Cerebellar cortex (tissue), 1 donor: ENCODE data around the gene ITM2B.
"Not testable (repeated sequence)": the region's sequence is repeated elsewhere in the genome, so short reads cannot be mapped to it uniquely, and the experiment has no call there.

Source experiments
- DNase-seq: peaks from one replicate; pipeline ENCODE4 v3.0.0-alpha.2; 2015; ENCODE audit warnings: low spot score

ITM2B gene

DNA sequence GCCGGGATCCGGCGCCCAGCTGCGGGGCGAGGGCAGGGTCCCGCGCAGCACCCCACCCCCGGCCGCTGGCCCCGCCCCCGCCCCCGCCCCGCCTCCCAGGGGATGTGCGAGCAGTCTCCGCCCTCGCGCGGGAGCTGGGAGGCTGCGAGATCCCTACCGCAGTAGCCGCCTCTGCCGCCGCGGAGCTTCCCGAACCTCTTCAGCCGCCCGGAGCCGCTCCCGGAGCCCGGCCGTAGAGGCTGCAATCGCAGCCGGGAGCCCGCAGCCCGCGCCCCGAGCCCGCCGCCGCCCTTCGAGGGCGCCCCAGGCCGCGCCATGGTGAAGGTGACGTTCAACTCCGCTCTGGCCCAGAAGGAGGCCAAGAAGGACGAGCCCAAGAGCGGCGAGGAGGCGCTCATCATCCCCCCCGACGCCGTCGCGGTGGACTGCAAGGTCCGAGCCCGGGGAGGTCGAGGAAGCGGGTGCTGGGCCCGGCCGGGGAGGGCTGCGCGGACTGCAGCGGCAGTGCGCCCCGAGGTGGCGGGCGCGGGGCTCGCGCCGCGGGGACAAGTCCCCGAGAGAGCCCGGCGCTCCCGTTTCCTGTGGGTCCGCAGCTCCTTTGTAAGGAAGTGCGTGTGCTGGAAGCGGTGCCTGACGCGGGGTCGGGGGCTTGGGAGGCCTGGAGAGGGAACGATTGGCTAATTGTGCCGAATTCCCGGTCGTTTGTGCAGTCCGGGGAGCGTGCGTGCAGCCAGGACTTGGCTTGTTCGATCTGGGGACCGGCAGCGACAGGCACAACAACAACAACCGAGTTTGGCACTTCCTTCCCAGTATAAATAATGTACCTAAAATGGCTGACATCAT lies at the start of gene ITM2B:
TSS of gene ITM2B (plus strand) at position 161 of the 843 bp plus-strand sequence. CDS start at position 316, 155 bp downstream.
- peak; percentile 73 for DNase-seq

DNA sequence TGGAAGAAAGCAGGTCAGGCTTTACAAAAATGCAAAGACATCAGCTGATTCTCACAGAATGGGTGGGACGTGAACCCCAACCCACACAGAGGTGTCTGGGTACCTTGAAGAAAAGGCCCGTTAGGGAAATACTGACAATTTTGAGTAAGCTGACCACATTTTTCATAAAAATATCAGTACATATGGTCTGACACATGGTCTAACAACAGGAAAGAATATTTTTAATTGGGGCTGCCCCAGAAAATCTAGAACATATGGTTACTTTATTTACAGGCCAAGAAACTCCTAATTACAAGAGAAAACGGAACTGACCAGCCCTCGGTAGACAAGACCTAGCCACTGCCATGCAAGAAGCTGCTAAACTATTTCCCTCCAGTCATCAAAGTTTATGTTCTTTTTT lies 48.7 kb upstream of the ITM2B start:
- DNase-seq, result peak; percentile 97

DNA sequence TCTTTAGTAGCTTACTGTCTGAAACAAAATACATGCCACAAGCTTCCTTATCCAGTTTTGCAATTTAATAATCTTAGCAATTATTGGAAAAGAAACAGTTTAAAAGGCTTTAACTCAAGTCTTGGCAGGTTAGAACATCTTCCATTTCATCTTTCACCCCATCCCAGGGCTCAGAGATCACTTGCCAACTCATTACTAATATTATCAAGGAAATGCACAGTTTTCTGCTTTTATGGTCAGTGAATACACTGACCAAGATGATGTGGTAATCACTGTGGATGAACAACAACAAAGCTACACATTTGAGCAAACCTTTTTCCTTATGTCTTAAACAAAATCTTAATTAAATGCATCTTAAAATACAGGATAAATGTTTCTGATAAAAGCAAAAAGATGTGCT lies 48.0 kb upstream of the ITM2B start:
- DNase-seq, result peak; percentile 65

DNA sequence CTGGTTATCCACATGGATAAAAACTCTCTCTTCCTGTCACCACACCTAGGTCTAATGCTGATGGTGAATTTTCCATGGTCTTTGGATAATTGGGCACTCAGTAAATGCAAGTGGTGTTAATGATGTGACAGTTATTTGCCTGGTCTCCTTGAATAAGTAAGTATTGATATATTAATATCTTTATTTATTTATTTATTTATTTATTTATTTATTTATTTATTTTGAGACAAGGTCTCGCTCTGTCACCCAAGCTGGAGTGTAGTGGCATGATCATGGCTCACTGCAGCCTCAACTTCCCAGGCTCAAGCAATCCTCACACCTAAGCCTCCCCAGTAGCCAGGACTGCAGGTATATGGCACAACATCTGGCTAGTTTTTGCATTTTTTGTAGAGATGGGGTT lies 46.3 kb upstream of the ITM2B start:
- no peak for DNase-seq

DNA sequence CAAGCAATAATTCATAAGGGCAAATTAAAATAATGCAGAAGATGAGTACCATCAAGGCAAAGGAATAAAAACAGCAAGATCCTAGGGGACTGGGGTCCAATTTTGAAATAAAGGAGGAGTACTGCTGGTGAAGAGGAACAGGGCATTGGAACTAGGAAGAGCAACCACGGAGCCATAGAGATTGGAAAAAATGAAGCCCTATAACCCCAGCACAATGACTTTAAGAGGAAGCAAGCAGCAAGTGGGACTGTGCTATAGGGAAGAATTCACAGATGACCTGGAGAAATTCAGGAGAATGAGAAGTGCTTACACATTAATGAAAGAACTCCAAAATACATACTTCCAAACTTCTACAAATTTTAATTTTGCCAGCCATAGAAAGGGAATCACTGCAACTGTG lies 44.9 kb upstream of the ITM2B start:
- DNase-seq, result no peak

DNA sequence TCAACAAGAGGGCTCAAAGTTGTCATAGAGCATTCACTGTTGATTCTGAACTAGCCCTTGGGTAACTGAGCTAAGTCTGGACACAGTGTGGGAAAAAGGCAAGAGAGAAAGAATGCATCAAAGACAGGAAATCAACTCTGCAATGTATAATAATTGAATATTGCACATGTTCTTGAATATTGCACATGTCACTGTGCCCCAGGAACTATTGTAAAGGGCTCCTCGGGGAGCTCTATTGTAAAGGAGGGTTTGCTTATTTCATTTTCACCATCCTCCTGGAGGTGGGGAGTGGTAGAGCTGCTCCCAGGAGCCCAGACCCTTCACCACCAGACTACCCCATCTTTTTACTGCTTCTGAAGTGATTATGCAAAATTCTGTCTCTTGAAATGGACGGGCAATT lies 44.4 kb upstream of the ITM2B start:
- DNase-seq, result no peak

DNA sequence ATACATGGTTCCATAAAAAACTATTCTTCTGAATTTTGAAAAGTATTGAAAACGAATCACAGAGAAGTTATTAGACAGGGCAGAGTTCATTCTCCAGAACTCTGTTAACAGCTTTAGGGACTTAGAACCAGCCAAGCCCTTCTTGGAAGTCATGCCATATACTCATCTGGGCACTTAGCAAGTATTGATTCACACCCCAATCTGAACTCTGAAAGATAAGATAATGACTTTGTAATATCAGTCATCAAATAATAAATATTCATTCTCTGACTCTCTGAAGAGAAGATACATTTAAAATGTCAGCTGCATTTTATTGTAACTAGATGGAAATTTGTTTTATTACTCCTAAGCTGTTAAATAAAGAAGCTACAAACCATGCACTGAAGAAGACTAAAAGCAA lies 43.8 kb upstream of the ITM2B start:
- DNase-seq, result no peak

DNA sequence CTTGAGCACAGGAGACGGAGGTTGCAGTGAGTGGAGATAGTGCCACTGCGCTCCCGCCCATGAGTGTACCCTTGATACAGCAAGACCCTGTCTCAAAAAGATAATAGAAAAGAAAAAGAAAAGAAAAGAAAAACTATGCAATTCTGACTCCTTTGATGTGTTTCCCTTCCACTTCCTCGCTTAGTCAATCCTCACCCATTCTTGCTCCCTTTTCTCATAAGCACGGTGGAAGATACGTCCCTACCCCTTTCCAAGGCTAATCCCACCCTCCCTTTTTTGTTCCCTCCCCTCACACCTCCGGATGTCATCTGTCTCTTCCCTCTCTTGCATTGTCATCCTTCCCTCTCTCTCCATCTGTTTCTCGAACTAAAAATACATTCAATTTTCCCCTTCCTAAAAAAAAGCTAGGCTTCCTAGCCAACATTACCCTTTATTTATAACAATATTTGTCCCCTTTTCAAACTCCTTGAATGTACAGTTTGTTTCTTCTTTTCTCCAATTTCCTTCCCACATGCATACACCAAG lies 40.5 kb upstream of the ITM2B start:
- DNase-seq, result peak; percentile 88

DNA sequence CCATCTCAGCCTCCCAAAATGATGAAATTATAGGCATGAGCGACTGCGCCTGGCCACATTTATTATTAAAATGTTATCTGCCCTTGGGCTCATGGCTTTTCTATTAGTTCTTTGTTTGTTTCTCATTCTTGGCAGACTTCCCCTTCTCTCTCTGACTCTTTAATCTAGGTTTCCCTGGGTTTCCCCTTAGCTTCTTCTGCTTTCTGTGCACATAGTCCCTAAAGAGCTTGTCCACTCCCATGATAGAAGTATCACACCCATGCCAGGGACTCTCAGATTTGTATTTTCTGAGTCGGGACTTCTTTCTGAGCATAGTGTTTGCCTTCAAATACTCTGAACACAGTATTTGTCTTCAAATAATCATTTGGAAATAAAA lies 38.6 kb upstream of the ITM2B start:
- no peak for DNase-seq

DNA sequence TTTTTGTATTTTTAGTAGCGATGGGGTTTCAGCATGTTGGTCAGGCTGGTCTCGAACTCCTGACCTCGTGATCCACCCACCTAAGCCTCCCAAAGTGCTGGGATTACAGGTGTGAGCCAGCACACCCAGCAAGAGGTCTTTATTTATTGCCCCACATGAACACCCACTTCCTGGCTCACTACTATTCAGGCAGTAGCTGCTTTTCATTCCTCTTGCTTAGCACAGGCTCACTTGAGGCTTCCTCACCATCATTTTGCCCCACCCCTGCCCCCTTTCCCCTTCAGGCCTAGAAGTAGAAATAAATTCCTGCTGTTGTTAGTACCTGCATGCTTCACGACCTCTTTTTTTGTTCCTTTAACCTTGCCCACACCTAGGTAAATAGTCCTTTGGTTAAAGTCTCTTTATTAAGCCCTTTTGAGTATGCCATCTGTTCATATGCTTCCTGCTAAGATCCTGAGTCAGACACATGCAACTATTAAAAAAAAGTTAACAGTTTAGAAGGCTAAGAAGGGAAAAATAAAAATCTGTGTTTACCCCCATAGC lies 33.5 kb upstream of the ITM2B start:
- DNase-seq, result no peak

DNA sequence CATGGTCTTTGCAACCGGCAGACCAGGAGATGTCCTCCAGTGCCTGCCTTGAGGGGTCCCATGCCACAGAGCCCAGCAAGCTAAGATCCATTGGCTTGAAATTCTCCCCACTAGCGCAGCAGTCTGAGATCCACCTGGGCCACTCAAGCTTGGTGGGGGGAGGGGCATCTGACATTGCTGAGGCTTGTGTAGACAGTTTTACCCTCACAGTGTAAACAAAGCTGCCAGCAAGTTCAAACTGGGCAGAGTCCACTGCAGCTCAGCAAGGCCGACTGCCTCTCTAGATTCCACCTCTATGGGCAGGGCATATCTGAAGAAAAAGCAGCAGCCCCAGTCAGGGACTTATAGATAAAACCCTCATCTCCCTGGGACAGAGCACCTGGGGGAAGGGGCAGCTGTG lies 32.0 kb upstream of the ITM2B start:
- DNase-seq, result no peak

DNA sequence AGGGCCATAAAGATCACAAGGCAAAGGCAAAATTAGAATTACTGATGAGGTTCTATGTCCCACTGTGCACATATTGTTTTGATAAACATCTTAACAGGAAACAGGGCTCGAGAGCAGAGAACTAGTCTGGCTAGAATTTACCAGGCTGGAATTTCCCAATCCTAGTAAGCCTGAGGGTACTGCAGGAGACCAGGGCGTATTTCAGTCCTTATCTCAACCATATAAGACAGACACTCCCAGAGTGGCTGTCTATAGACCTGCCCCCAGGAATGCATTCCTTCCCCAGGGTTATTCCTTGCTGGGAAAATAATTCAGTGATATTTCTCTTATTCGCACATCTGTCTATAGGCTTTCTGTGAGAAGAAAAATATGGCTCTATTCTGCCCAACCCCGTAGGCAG lies 25.8 kb upstream of the ITM2B start:
- not testable (repeated sequence) for DNase-seq

DNA sequence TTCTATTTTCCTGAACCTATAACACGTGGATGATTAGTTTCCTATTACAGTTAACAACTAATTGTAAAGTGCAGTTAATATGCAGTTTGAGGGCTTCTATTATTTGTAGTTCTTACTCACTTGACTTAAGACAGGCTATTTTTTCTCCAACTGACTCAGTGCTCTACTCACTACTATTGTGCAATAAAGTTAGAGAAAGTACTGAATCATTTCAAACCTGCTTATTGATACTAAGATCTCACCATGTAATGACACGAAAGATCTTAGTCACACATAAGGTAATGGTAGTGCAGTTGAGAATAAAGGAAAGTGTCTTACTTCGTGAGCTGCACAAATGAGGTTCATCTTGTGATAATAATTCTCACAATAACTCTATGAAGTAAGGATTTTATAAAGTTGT lies 22.8 kb upstream of the ITM2B start:
- DNase-seq, result no peak

DNA sequence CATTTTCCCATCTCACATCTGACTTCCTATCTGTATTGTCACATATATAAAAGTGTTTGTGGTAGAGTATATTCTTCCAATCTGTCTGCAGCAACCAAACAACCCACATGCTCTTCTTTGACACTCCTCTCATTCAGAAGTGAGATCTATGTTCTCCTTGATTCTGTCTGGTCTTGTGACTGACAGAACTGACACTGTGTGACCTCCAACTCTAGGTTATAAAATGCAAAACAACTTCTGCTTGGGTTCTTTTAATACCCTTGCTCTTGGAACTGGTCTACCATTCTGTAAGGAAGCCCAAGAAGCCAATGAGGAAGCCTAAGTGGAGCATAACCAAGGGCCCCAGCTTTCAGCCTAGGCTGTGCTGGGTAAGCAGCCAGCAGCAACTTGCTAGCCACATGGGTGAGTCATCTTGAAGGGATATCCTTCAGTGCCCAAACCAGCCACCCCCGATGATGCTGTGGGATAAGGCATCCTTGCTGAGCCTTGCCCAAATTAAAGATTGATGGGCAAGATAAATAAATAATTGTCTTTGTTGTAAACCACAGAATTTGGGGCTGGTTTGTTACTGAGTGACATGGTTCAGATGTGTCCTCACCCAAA lies 18.4 kb upstream of the ITM2B start:
- no peak for DNase-seq

DNA sequence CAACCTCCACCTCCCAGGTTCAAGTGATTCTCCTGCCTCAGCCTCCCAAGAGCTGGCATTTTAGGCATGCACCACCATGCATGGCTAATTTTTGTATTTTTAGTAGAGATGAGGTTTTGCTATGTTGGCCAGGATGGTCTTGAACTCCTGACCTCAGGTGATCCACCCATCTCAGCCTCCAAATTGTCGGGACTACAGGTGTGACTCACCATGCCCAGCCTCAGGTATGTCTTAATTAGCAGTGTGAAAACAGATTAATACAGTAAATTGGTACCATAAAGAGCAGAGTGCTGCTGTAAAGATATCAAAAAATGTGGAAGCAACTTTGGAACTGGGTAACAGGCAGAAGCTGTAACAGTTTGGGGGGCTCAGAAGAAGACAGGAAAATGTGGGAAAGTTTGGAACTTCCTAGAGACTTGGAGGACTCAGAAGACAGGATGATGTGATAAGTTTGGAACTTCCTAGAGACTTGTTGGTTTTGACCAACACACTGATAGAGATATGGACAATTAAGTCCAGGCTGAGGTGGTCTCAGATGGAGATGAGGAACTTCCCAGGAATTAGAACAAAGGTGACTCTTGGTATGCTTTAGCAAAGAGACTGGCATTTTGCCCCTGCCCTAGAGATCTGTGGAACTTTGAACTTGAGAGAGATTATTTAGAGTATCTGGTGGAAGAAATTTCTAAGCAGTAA lies 17.3 kb upstream of the ITM2B start:
- not testable (repeated sequence) for DNase-seq

DNA sequence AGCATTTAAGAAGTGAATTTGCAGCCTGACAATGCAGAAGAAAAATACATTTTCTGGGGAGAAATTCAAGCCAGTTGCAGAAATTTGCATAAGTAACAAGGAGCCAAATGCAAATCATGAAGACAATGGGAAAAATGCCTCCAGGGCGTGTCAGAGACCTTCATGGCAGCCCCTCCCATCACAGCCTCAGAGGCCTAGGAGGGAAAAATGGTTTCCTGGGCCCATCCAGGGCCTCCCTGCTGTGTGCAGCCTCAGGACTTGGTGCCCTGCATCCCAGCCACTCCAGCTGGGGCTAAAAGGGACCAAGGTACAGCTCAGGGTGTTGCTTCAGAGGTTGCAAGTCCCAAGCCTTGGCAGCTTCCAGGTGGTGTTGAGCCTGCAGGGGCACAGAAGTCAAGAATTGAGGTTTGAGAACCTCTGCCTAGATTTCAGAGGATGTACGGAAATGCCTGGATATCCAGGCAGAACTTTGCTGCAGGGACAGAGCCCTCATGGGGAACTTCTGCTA lies 16.7 kb upstream of the ITM2B start:
- no peak for DNase-seq

DNA sequence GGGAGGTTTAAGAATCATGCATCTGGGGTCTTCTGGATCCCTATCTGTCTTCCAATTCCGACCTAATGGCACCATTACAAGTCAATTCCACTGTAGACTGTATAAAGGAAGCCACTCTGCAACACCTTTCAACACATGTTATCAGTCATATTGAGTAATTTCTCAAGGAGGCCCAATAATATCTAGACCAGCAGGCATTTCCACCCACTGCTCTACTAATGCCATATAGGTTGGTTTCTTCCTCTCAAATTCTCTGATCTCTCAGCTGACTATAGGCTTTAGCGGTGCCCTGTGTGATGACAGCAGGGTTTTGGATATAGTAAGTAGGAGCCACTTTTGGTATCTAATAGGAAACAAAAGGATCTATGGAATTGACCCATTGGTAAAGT lies 12.4 kb upstream of the ITM2B start:
- DNase-seq, result no peak

DNA sequence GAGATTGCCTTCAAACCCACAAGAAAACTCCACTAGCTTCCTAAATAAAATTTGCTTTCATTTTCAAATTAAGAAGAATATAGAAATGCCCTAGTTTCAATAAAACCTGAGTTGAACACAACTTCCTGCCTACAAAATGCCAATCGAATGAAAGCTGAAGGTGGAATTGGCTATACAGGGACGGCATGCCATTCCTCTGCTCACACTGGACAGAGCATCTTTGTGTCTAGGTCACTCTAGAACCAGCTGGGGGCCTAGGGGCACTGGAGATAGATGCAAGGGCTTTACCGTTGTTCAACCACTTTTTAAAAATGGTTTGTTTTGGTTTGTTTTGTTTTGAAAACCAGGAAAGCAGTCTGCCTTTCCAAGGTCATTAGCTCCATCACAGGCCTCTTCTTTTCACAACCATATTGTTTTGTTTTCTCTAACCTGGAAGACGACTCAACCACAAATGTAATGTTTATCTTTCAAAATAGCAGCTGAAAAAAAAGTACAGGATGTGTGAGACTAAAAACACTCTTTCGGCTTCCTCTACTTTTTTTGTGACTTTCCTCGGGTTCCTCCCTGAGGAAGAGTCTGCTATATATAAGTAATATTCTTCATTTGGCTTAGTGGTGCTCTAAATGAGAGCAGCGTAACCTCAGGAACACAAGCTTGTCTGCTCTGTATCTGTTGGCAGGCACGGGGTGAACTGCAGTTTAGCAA lies 11.9 kb upstream of the ITM2B start:
- DNase-seq, result no peak

DNA sequence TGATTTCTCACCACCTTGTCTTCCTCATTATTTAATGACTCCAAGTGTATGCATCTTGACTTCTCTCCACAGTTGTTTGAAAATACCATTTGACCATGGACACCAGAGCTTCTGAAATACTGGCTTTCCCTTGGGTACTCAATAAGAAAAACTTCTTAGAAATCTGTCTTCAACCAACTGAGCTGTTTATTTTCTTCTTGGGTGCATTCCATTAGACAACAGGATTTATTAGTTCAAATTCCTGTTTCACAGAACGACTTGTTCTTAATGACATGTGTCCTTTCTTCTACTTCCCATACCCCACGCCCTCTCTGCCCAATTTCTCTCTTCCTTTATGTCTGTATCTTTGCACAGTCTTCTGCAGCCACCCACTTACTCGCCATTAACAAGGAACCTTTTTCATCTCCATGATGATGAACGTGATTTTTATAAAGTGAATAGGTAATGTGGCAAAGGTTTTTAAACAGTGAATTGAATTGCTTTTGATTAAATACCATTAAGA lies 11.3 kb upstream of the ITM2B start:
- no peak for DNase-seq

DNA sequence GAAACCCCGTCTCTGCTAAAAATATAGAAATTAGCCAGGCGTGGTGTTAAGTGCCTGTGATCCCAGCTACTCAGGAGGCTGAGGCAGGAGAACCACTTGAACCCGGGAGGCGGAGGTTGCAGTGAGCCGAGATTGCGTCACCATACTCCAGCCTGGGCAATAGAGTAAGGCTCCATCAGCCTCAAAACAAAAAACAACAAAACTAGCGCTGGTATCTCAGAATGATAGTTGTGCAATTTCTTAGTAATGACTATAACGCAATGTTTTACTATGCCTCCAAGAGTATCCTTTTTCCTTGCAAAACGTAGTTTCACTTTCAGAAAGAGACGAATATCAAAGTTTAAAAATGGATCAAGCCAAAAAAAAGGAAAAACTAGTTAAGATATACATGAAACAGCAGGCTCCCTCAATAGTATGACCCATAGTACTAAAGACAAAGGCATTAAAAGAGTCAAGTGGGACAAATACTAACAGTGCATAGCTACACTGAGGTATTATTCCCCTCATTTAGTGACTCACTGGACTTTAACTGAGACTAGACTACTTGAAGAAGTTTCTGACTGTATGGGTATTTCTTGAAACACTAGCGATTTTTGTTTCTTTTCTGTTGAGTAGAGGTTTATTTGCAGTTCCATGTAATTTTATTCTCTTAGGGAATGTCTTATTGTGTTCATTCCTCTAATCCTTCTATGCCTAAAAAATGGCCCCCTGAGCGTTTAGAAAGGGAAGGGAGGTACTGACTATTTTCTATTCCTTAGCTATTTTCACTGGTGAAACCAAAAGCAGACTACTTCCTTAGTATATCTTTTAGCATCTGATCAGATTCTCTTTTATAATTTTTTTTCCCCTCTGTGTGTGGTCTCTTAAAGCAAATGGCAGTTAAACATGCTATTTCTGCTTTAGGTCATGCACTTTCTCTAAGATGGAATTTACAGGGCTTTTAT lies 10.4 kb upstream of the ITM2B start:
- DNase-seq, result no peak
